Cardiac fibroblast (primary cell): Measurements from ENCODE around the gene THADA.

ENCODE experiments used
- DNase-seq, 2 donors: peaks; one replicate each; pipeline versions ENCODE4 v3.0.0 to v3.0.0-alpha.2; 2010; ENCODE audit warnings: low read depth in 2 of 2
- H3K4me3 ChIP-seq, 2 donors: replicated peaks in 1 of 2; 1 replicate in 1 of 2; 2 replicates in 1 of 2; pipeline ENCODE4 v1.5.1; 2011; ENCODE audit warnings: low read depth in 2 of 2, low read length in 2 of 2, mild to moderate bottlenecking in 2 of 2, moderate library complexity in 1 of 2
- CTCF ChIP-seq: IDR thresholded peaks from one replicate; pipeline ENCODE4 v1.5.1; 2011; ENCODE audit warnings: low read depth, mild to moderate bottlenecking, low read length, inconsistent platforms

The THADA gene

GRCh38 chr2:43197588-43197896, 398.3 kb downstream of the THADA start:
- no peak for DNase-seq
- no peak overlapping the region for H3K4me3 ChIP-seq
- no peak for TF ChIP-seq CTCF

GRCh38 chr2:43196768-43197587, 398.9 kb downstream of the THADA start:
- no peak overlapping the region for H3K4me3 ChIP-seq
- no peak for TF ChIP-seq CTCF
- no peak for DNase-seq

- TF ChIP-seq CTCF: no peak
- no peak for DNase-seq
- no peak overlapping the region for H3K4me3 ChIP-seq
These were observed 401.5 kb downstream of the THADA start for GRCh38 chr2:43194121-43194869.

GRCh38 chr2:43193652-43194120, 402.2 kb downstream of the THADA start:
- no peak for DNase-seq
- no peak for TF ChIP-seq CTCF
- no peak overlapping the region for H3K4me3 ChIP-seq

GRCh38 chr2:43192744-43193651, 402.8 kb downstream of the THADA start:
- TF ChIP-seq CTCF: no peak
- DNase-seq: no peak
- no peak overlapping the region for H3K4me3 ChIP-seq

GRCh38 chr2:43191947-43192516, 403.8 kb downstream of the THADA start:
- peak in 1 of 2 donors; percentile 9 for DNase-seq
- peak; percentile 35 for TF ChIP-seq CTCF
- no peak overlapping the region for H3K4me3 ChIP-seq
